GM23338 (cell line): Measurements from ENCODE around the gene NSF.

ENCODE experiments used
- CTCF ChIP-seq, 2 experiments: fragments of 200-600 bp in 1 of 2; sonication (generic) in 1 of 2; conservative IDR thresholded peaks; 2 replicates each; pipeline versions ENCODE4 v1.5.1 to v1.6.1; 2016 to 2017; ENCODE audit warnings: antibody characterized with exemption in 2 of 2, low read depth in 2 of 2, mild to moderate bottlenecking in 2 of 2, moderate library complexity in 1 of 2
- JUNB ChIP-seq: IDR thresholded peaks from one replicate; pipeline ENCODE4 v1.6.1; 2016; ENCODE audit warnings: antibody characterized with exemption; ENCODE audit not compliant: unreplicated experiment
- POLR2AphosphoS5 ChIP-seq: IDR thresholded peaks from 2 replicates; pipeline ENCODE4 v1.6.1; 2016; ENCODE audit warnings: antibody characterized with exemption, low read depth
- REST ChIP-seq: IDR thresholded peaks from one replicate; pipeline ENCODE4 v1.6.1; 2018; ENCODE audit warnings: antibody characterized with exemption; ENCODE audit not compliant: unreplicated experiment

GRCh38 chr17:46756081-46756735 lies 165.7 kb downstream of the NSF start:
- no peak for TF ChIP-seq POLR2AphosphoS5
- no peak for TF ChIP-seq CTCF (conservative IDR thresholded peaks at IDR 0.05; ENCODE audit: low read depth in 2 of 2)
- no peak for TF ChIP-seq JUNB
- TF ChIP-seq REST, result no peak
